HG03439 (cell line): ENCODE data around the gene MYRIP.
"Not testable (repeated sequence)": the region's sequence is repeated elsewhere in the genome, so short reads cannot be mapped to it uniquely, and the experiment has no call there.

ENCODE experiments used
- ATAC-seq: cut with Tn5 transposase; IDR thresholded peaks from one replicate; pipeline ENCODE4 v1.9.1; 2021; ENCODE audit warnings: mild to moderate bottlenecking, moderate library complexity; ENCODE audit not compliant: unreplicated experiment

MYRIP gene

DNA sequence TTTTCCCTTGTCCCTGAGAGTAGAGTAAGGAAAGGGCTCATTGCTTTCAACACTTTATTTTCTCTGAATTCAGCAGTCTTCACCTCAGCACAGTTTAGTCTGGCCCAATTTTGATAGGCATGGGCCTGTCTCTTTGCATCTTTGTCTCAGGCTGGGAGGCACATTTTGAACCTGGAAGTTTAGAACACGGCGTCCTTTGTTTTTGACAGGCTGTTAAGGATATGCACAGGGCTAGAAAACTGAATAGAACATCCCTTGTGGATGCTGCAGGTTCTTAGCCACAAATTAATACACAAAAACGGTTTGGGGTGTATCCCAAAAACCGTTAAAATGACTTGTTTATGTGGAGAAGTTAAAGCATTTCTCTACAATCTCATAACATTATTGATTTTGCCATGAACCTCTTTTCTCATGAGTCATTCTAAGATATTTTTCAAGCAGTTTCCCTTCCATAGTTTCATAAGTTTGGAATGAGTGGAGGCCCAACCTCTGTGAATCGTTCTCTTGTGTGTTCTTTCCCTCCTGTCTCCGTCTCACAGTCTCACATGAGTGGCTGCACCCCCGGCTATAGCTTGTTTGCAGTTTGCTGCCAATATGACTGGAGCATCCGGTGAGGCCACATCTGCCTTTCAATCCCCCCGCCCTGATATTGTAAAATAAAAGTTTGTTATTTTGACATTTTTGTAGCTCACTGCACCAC, 307.2 kb downstream of the MYRIP start:
- no peak for ATAC-seq

DNA sequence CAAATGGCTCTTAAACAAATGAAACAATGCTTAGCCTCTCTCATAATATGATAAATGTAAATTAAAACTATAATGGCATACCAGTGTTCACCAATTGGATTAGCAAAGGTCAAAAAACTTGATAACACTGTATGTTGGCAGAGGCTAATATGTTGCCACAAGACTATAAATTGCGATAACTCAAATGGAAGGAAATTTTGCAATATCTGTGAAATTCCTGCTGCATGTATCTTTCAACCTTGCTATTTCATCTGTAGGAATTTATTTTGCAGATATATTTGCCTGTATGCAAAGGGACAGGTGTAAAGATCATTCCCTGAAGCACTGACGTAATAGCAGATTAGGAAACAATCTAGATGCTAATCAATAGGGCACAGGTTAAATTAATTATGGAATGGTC, 308.7 kb downstream of the MYRIP start:
- ATAC-seq = no peak

DNA sequence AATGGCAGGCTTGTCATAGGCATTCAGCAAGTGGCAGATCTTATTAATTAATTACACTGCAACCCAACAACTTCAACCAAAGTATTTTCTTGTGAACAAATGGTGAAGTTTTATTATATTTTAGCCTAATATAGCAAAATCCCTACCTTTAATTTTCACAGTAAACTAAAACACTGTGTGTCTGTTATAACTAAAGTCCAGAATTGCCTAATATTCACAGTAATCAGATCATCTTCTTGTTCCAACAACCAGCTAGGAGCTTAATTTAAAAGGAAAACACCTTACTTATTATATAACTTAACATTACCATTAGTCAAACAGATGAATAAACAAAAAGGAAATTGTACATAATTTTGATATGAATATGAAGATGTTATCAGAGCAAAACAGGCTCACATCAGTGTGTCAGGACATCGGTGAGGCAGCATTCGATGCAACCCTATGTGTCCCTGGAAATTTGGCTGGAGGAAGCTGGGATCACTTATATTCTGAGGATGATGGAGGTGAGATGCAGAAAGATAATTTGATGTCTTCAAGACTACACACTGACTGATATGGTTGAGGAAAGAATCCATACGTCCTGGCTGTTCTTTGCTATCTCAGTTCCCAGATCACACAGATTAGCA, 310.8 kb downstream of the MYRIP start:
- no peak for ATAC-seq

DNA sequence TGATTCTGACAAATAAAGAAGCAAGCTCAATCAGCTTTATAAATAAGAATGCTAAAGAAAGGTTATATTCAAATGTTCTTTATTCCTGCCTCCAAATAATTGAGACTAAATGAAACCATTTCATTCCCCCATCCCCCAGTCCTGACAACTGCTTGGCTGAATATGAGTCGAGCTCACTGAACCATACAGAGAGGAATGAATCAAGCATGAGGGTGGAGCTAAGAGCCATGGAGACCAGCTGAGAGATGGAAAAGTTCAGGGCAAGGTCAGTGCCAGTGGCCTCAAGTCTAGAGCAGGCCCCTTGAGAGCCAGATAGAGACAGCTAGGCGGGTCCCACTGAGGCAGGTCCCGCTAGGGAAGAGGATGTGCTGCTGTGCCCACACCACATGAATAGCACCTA, 311.4 kb downstream of the MYRIP start:
- ATAC-seq = no peak

DNA sequence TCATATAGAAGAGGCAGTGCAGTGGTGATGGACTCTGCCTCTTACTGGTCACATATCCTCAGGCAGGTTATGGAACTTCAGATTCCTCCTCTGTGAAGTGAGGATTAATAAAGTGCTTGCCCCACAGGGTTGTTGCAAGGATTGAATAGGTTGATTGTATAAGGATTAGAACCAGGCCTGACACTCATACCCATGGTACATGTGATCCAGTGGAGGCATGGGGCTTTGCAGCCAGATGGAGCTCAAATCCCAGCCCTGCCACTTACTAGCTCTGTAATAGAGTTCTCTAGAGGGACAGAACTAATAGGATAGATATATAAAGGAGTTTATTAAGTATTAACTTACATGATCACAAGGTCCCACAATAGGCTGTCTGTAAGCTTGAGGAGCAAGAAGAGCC, 315.5 kb downstream of the MYRIP start:
- no peak for ATAC-seq

DNA sequence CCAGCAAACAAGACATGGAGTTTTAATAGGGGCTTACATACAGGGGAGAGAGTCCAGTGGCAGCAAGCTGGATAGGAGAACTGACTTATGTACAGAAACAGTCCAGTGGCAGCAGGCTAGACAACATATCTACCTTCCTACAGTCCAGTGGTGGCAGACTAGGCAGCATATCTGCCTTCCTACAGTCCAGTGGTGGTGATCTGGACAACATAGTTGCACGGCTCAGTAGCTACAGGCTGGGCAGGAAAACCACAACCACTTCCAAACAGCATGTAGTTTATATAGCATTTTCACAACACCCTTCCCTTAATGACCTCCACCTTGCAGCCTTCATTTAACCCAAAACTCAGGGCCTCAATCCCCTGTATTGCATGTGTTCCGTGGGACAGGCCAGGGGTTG, 318.8 kb downstream of the MYRIP start:
- no peak for ATAC-seq

DNA sequence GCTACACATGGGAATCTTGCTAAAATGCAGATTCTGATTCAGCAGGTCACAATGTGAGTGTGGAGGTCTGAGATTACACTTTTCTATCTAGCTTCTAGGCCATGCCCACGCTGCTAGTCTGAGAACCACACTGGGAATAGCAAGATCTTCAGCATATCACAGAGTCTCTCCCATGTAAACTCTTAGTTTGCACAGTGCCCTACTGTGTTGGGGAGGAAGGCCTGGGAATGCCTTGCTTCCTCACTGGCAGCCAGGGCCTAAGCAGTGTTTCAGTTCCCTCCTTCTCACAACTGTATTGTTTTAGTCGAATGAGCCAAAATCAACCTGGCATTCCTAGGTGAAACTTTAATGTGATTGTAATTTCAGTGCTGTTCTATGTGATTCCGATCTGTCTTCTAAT, 320.1 kb downstream of the MYRIP start:
- ATAC-seq = no peak

DNA sequence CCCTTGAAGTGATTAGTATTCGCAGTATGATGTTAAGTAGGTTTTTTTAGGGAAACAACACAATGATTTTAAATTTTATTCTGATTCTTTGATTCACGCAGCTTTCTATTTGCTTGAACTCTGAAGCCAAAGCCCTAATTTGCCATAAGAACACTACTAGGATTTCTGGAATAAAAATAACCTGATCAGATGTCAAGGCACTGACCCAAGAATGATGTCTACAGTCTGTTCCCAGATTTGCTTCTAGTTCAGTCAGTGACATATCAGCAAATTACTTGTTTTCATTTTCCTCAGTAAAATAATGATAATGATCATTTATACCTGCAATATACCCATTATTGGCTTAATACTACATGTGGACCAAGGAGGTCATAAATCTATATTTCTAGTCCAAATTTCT, 320.6 kb downstream of the MYRIP start:
- ATAC-seq = no peak

DNA sequence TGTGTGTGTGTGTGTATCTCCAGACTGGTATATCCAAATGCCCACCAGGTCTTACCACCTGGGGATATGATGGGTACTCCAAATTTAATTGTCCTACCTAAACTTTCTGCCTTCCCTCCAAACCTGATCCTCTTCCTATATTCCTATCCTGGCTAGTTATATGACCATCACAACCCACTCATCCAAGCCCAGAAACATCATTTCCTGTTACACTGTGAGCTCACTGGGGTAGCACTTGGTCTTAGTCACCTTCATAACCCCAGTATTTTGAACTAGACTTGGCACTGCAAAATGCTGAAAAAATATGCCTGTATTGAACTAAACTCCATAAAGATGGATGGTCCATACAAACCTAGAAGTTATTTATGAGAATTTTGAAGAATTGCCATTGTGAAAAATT, 321.3 kb downstream of the MYRIP start:
- no peak for ATAC-seq

DNA sequence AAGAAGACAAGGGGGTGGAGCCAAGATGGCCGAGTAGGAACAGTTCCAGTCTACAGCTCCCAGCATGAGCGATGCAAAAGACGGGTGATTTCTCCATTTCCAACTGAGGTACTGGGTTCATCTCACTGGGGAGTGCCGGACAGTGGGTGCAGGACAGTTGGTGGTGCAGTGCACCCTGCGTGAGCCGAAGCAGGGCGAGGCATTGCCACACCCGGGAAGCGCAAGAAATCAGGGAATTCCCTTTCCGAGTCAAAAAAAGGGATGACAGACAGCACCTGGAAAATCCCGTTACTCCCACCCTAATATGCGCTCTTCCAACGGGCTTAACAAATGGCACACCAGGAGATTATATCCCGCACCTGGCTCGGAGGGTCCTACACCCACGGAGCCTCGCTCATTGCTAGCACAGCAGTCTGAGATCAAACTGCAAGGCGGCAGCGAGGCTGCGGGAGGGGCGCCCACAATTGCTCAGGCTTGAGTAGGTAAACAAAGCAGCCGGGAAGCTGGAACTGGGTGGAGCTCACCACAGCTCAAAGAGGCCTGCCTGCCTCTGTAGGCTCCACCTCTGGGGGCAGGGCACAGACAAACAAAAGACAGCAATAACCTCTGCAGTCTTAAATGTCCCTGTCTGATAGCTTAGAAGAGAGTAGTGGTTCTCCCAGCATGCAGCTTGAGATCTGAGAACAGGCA, 324.6 kb downstream of the MYRIP start:
- ATAC-seq = not testable (repeated sequence)

DNA sequence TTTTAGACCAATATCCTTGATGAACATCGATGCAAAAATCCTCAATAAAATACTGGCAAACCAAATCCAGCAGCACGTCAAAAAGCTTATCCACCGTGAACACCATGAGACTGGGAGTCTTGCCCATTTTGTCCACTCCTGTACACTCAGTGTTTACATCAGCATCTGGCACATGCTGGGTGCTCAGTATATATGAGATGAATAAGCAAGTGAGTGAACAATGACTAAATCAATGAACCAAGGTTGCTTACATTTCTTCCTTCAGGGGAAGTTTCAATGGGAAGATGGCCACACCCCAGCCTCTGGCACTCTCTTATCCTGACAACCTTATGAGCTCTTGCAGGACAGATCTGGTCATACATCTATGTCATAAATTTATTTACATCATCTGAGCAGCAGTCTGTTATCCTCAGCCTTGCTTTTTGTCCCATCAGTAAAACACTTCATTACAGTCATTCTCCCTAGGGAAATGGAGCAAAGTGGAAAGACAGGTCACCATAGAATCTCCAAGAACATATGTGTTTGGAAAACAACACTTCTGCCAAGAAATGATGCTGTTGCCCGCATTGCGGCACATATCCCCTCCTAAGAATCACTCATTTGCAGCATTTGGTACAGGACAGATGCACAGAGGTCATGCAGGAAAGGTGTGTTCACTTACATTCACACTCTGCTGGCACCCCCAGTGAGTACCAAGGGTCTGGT, 328.3 kb downstream of the MYRIP start:
- no peak for ATAC-seq

DNA sequence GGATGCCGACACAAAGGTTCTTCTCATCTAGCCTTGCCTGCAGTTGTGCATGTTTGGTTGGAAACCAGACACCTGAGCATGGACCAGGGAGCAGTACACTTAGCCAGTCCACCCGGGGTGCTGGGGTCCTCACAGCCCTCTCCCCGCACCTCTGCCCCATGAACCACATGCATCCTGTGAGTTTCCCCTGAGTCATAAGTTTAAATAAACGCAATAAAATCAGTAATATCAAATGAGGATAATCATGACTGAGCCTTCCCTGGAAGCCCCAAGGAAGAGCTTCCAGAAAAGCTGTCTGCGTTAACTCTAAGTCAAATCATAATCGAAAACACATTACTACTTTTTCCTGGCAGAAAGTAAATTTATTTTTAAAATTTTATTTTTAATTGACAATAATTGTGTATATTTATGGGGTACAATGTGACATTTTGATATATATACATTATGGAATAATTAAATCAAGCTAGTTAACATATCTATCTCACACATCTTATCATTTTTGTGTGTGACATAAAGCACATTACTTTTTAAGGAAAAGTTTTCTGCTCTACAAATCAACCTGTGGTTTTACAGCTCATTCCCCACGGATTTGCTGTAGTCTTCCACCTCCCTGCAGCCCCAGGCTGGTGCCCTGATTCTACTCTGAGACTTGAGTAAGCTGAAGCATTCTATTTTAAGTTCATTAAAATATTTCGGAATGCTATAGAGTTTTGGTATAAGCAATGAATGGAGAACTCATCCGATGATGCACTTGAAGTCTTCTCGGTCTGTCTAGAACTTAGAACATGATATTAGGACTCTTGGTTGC, 334.1 kb downstream of the MYRIP start:
- ATAC-seq = no peak

DNA sequence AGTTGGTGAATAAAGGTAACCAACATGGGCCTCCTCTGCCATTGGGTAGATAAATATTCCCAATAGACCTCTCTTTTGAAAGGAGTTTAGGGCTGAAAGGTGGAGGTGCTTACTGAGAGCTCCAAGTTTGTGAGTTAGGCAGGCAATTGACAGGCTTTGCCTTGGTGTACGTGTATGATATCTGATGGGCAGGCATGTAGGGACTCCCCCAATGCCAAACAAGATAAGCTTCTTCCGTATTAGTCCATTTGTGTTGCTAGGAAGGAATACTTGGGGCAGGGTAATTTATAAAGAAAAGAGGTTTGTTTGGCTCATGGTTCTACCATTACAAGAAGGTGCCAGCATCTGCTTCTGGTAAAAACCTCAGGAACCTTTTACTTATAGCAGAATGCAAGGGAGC, 339.4 kb downstream of the MYRIP start:
- ATAC-seq = no peak

DNA sequence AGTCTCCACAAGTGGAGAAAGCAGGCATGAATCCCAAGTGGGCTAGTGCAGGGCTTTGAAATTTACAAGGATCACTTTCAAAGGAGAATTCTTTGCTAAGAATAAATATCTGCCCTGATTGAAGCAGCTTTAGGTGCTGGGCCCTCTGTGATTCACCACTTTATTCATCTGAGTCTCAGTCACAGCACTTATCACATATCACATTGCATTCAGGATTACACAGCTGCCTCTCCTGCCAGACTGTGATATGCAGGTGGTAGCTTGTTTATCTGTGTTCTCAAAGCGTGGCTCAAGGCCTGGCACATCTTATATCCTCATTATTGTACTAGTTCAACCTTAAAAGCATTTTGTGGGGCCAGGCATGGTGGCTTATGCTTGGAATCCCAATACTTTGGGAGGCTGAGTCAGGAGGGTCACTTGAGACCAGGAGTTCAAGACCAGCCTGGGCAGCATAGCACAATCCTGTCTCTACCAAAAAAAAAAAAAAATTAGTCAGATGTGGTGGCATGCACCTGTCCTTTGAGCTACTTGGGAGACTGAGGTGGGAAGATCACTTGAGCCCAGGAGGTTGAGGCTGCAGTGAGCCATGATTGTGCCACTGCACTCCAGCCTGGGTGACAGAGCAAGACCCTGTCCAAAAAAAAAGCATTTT, 343.2 kb downstream of the MYRIP start:
- no peak for ATAC-seq

DNA sequence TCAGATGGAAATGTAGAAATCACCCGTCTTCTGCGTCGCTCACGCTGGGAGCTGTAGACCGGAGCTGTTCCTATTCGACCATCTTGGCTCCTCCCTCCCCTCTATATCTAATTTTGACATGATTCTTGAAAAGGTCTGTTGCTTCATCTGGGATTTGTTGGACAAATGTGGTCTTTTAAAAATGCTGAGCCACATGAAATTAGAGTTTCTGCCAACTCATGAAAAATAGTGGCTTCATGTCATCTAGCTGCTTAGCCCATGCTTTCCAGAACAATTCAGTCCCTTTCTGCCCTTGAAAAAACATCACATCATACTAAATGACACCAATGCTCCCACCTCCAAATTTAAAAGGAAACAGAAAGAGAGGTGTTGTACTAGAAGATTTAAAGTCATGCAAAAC, 351.5 kb downstream of the MYRIP start:
- no peak for ATAC-seq

DNA sequence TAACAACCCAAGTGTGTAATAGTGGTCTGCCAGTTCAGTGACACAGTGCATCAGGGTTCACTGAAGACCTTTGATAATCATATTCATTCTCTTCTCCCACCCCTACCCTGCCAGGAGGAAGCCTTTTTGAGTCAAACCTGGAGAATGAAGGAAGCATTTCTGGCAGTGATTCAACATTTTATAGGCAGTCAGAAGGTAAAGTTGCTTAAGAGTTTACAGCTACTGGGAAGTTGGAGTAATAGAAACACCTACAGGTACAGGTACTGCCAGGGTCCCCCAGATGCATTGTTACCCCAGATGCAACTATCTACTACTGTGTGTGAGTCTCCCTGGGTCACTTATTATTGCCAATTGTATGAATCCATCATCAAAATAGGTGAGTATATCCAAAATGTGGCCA, 353.2 kb downstream of the MYRIP start:
- no peak for ATAC-seq

DNA sequence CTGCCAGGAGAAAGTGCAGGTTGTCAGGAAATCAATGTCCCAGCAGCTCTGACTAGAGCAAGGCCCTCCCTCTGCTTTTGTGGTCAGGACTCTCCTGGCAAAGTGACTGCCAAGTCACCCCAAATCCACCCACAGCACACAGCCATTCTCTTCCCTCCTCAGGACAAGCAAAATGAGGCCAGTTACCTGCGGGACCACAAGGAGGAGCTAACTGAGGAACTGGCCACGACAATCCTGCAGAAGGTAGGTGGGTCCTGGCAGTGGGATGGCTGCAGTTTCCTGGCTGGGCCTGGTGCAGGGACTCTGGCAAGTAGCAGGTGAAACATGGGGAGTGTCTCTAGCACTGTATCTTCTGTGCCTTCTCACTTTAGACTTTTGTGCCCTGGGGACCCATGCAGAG, 357.6 kb downstream of the MYRIP start:
- ATAC-seq = no peak

DNA sequence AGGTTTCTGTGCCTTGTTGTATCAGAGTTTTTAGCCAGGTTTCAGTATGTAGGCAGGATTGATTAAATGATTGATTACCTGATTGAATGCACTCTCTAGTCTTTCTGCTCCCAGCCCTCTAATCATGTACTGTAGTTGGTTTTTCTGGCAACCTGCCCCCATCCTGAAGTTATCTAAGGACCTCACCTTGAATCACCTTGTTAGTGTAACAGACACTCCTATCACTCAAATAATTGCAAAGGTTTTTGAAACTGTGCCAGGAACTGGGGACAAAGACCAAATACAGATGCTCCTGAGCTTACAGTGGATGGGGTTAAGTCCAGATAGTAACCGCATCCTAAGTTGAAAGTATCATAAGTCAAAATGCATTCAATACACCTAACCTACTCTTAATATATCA, 358.5 kb downstream of the MYRIP start:
- ATAC-seq = no peak

DNA sequence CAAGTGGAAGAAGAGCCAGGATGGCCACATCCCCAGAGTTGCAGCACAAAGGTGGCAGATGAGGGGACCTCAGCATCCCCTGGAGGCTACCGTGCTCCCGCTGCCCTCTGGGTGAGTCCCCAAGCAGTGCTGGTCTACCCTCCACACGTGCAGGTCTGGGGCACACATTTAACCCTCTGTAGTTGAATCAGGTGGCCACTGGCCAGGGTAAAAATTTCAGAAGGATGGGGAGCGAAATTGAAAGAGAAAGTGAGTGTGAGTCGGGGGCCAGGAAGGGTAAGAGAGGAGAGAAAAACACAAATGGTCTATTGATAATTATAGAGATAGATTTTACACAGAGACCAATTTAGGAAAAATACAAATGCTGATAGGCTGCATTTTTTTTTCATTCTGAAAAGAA, 360.6 kb downstream of the MYRIP start:
- ATAC-seq = peak; percentile 30

DNA sequence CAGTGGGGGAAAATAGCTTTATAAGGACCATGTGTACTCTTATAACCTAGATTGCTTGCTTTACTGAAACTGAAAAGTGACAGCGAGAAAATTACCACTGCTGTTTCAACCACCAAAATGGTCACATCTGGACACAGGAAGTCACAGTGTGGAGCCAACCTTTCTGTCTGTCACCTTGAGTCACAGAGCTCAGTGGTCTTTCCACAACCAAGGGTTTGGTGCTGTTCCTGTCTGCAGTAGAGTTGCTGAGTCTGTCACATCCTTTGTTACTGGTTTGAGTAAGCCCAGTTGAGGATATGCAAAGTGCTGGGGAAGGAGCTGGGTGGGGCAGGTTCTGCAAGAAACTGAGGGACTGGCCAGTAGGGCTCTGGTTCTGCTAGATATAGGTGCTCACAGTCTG, 361.0 kb downstream of the MYRIP start:
- ATAC-seq = peak; percentile 82
